ENCODE results near the gene IL18BP. TPM values are rescaled to one million over a fixed set of nuclear protein-coding genes. Genes with fewer than 3 reads are reported as not detected.

Gene IL18BP
- total RNA-seq, 1 experiment from 2014 or later: 34.7 TPM

DNA sequence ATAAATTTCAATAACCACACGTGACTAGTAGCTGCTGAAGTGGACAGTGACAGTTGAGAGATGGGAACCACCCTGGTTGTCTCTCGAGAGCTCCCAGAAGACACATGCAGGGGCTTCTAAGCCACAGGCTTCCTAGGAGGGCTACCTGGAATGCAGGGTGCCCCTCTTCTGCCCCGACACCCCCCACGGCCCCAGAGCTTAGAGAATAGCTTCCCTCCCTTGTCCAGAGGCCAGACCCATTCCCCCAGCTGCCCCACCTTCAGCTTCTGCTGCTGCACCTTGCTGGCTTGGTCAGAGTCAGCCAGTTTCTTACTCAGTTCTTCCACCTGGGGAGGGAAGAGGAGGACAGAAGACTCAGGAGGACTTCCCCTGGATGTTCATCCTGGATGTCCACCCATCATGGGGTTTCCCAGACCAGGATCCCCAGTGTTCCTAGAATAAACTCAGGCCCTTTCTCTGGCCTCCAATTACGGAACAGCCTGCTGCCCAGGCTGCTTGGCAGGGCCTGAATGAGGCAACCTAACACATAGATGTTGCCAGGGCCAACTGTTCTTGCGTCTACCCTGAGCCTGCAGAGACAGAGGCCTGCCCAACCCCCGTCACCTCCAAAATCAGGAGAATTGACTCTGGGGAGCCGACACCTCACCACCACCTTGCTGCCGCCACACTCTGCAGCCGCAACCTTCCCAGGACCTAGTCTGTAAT lies 12.0 kb downstream of the IL18BP start:
- no peak overlapping the region for H3K4me3 ChIP-seq (ENCODE audit: low read depth, low read length)
- H3K27me3 Mint-ChIP-seq (ENCODE audit: insufficient read depth, unreplicated experiment): no peaks in the 10 kb centered on the region
- intact Hi-C loops (cut with micrococcal nuclease; ENCODE audit: unreplicated experiment): no loop called here
- BruUV-seq (replicated peaks): no TSS peak
- ChIA-PET CTCF (interaction anchor here (1.1 kb wide), 1 partner anchor 15 kb away, joined by 3 read pairs; no protein-coding TSS in a partner anchor), POLR2A (no interaction called here)
- TF ChIP-seq, protein P1, sequence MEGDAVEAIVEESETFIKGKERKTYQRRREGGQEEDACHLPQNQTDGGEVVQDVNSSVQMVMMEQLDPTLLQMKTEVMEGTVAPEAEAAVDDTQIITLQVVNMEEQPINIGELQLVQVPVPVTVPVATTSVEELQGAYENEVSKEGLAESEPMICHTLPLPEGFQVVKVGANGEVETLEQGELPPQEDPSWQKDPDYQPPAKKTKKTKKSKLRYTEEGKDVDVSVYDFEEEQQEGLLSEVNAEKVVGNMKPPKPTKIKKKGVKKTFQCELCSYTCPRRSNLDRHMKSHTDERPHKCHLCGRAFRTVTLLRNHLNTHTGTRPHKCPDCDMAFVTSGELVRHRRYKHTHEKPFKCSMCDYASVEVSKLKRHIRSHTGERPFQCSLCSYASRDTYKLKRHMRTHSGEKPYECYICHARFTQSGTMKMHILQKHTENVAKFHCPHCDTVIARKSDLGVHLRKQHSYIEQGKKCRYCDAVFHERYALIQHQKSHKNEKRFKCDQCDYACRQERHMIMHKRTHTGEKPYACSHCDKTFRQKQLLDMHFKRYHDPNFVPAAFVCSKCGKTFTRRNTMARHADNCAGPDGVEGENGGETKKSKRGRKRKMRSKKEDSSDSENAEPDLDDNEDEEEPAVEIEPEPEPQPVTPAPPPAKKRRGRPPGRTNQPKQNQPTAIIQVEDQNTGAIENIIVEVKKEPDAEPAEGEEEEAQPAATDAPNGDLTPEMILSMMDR (IDR thresholded peaks at IDR 0.05; ENCODE audit: insufficient read depth in 1 of 2, low read depth in 1 of 2, low read length in 1 of 2, severe bottlenecking in 1 of 2, unreplicated experiment in 1 of 2): no peak
- peaks cover 38% of the 10 kb centered on the region for H3K36me3 ChIP-seq (ENCODE audit: control insufficient read depth, insufficient read depth, low read length)
- H3K9me3 Mint-ChIP-seq (ENCODE audit: unreplicated experiment): no peaks in the 10 kb centered on the region
- no peaks in the 10 kb centered on the region for H3K4me1 Mint-ChIP-seq (ENCODE audit: low read depth, unreplicated experiment)
- H3K4me1 ChIP-seq: no peaks in the 10 kb centered on the region
- no peaks in the 10 kb centered on the region for H3K9me3 ChIP-seq
- peak in 1 of 2 experiments; percentile 37 for DNase-seq
- peak overlapping the region; percentile 16 for H3K27ac Mint-ChIP-seq (ENCODE audit: unreplicated experiment)
- no peaks in the 10 kb centered on the region for H3K27me3 ChIP-seq (replicated peaks; ENCODE audit: control insufficient read depth, insufficient read depth, low read length)
- H3K36me3 Mint-ChIP-seq (ENCODE audit: insufficient read depth, unreplicated experiment): peaks cover 98% of the 10 kb centered on the region
- H3K4me3 Mint-ChIP-seq (ENCODE audit: unreplicated experiment): no peak overlapping the region

DNA sequence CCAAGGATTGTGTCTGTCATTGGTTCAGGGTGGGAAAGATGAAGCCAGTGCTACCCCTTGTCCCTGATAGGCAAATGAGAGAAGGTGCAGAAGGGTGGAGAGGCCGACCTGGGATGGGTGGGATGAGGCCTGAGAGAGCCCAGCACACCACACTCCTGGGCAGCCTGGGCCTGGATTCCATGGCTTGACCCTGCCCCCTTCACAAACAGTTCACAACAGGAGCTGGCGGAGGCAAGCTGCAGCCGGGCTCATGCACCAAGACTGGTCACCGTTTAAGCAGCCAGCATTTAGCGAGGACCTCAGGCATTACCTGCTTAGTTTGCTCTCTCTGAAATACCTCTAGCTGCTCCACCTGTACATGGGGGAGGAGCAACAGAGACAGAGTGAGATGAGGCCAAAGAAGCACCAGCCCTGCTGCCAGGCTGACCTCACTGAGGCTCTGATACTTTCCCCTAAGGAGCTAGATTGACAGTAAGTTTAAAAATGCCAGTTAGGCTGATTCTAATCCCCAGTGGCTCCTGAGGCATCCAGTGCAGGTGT lies 13.5 kb downstream of the IL18BP start:
- BruUV-seq (replicated peaks): TSS peak; percentile 22
- Histone ChIP-seq H3K27me3 (replicated peaks; ENCODE audit: control insufficient read depth, insufficient read depth, low read length) (no peaks in the 10 kb centered on the region), H3K36me3 (ENCODE audit: control insufficient read depth, insufficient read depth, low read length) (peaks cover 43% of the 10 kb centered on the region), H3K4me3 (ENCODE audit: low read depth, low read length) (no peak overlapping the region), H3K9me3 (no peaks in the 10 kb centered on the region), H3K4me1 (no peaks in the 10 kb centered on the region)
- Mint-ChIP-seq H3K36me3 (ENCODE audit: insufficient read depth, unreplicated experiment) (peaks cover 98% of the 10 kb centered on the region), H3K27me3 (ENCODE audit: insufficient read depth, unreplicated experiment) (no peaks in the 10 kb centered on the region), H3K4me1 (ENCODE audit: low read depth, unreplicated experiment) (no peaks in the 10 kb centered on the region), H3K27ac (ENCODE audit: unreplicated experiment) (no peak overlapping the region), H3K4me3 (ENCODE audit: unreplicated experiment) (no peak overlapping the region), H3K9me3 (ENCODE audit: unreplicated experiment) (no peaks in the 10 kb centered on the region)
- TF ChIP-seq, protein P1 (IDR thresholded peaks at IDR 0.05; ENCODE audit: insufficient read depth in 1 of 2, low read depth in 1 of 2, low read length in 1 of 2, severe bottlenecking in 1 of 2, unreplicated experiment in 1 of 2): no peak
- DNase-seq: peak in 1 of 2 experiments; percentile 33
- CTCF ChIA-PET: interaction anchor here (0.8 to 5.3 kb wide), 3 partner anchors 13 to 419 kb away, joined by 3 to 43 read pairs (median 4); no protein-coding TSS in a partner anchor
- POLR2A ChIA-PET: no interaction called here
- intact Hi-C loops (cut with micrococcal nuclease; ENCODE audit: unreplicated experiment): no loop called here

DNA sequence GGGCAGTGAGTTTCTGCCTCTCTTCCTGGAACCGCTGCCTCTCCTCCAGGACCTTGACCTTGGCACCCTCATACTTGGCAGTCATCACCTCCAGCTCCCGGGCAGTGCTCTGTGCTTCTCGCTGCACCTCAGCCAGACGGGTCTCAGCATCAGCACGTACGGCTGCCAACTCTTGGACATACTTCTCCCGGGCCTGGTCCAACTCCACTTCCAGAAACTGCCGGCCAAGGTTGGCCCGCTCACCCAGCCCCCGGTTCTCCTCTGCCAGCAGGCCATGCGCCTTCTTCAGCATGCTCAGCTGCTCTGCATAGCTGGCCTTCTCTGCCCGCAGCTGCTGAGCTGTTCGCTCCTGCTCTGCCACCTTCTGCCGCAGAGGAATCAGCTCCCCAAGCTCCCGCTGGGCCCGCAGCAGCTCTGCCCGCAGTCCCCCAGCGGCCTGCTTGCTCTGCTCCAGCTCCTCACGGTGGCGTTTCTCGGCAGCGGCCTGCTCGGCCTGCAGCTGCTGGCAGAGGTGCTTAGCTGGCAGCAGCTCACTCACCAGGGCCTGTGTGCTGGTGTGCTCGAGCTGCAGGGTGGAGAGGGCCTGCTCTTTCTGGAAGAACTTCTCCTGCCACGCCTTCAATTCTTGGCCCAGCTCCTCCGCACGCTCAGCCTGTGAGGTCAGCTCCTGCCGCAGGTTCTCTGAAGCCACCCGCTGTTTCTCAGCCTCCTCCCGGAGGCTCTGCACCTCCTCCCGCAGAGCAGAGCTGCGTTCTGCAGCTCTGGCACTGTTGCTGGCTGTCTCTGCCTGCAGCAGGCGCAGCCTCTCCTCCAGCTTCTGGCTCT lies 14.4 kb downstream of the IL18BP start:
- Mint-ChIP-seq H3K9me3 (ENCODE audit: unreplicated experiment) (no peaks in the 10 kb centered on the region), H3K27me3 (ENCODE audit: insufficient read depth, unreplicated experiment) (no peaks in the 10 kb centered on the region), H3K4me3 (ENCODE audit: unreplicated experiment) (no peak overlapping the region), H3K4me1 (ENCODE audit: low read depth, unreplicated experiment) (no peaks in the 10 kb centered on the region), H3K27ac (ENCODE audit: unreplicated experiment) (peak overlapping the region; percentile 33), H3K36me3 (ENCODE audit: insufficient read depth, unreplicated experiment) (peaks cover 98% of the 10 kb centered on the region)
- BruUV-seq (replicated peaks): no TSS peak
- Histone ChIP-seq H3K27me3 (replicated peaks; ENCODE audit: control insufficient read depth, insufficient read depth, low read length) (no peaks in the 10 kb centered on the region), H3K4me1 (no peaks in the 10 kb centered on the region), H3K36me3 (ENCODE audit: control insufficient read depth, insufficient read depth, low read length) (peaks cover 40% of the 10 kb centered on the region), H3K4me3 (ENCODE audit: low read depth, low read length) (no peak overlapping the region), H3K9me3 (no peaks in the 10 kb centered on the region)
- ChIA-PET CTCF (interaction anchor here (0.6 to 5.3 kb wide), 5 partner anchors 13 to 428 kb away, joined by 3 to 43 read pairs (median 3); no protein-coding TSS in a partner anchor), POLR2A (no interaction called here)
- intact Hi-C loops (cut with micrococcal nuclease; ENCODE audit: unreplicated experiment): no loop called here
- TF ChIP-seq, protein P1 (IDR thresholded peaks at IDR 0.05; ENCODE audit: insufficient read depth in 1 of 2, low read depth in 1 of 2, low read length in 1 of 2, severe bottlenecking in 1 of 2, unreplicated experiment in 1 of 2): no peak
- DNase-seq: peak in 1 of 2 experiments; percentile 43
